Mononuclear cell (primary cell): ENCODE results near the gene CCDC85C. TPM values are rescaled to one million over a fixed set of nuclear protein-coding genes. Genes with fewer than 3 reads are reported as not detected.

Source experiments
- H3K27me3 ChIP-seq: 2 replicates; pipeline ENCODE4 v1.6.0; 2011; ENCODE audit warnings: low read length, control low read depth; ENCODE audit not compliant: insufficient read depth
- H3K4me1 ChIP-seq: 2 replicates; pipeline ENCODE4 v1.5.1; 2011; ENCODE audit warnings: mild to moderate bottlenecking, low read length, control low read depth; ENCODE audit not compliant: insufficient read depth
- H3K4me3 ChIP-seq: 2 replicates; pipeline ENCODE4 v1.5.1; 2011; ENCODE audit warnings: mild to moderate bottlenecking, low read length, moderate library complexity
- H3K9me3 ChIP-seq: 2 replicates; pipeline ENCODE4 v1.5.1; 2011; ENCODE audit warnings: low read depth, mild to moderate bottlenecking, control low read depth, low read length
- total RNA-seq: library from RNA; depleted of rRNA; stranded (reverse); fragments of >200 nt; gene quantifications from one replicate; pipeline ENCODE4 v1.2.3, GENCODE V29; 2012

CCDC85C gene
- total RNA-seq, 1 donor: 2.9 TPM

- Histone ChIP-seq H3K9me3 (no peaks in the 10 kb centered on the region), H3K4me3 (no peak overlapping the region), H3K27me3 (no peaks in the 10 kb centered on the region), H3K4me1 (no peaks in the 10 kb centered on the region)
These were observed 27.0 kb downstream of the CCDC85C start for GRCh38 chr14:99576761-99577705.

DNA sequence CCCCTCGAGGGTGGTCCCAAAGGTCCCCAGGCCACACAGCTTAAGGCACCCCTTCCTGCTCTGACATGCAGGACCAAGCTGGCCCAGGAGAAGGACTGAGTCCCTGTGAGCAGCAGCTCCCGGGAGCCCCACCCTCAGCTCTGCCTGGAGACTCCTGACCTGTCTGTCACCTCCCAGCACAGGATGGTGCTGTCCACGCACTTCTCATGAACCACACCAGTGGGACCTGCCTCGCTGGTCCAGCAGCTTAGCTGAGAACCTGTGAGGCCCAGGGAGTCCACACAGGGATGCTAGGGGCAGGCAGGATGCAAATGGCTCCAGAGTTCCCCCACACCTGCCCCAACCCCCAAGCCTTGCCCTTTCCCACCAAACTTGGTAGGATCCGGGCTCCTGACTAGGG is 27.7 kb downstream of the CCDC85C start:
- no peak overlapping the region for H3K4me3 ChIP-seq
- no peaks in the 10 kb centered on the region for H3K27me3 ChIP-seq
- no peaks in the 10 kb centered on the region for H3K4me1 ChIP-seq
- H3K9me3 ChIP-seq: no peaks in the 10 kb centered on the region

DNA sequence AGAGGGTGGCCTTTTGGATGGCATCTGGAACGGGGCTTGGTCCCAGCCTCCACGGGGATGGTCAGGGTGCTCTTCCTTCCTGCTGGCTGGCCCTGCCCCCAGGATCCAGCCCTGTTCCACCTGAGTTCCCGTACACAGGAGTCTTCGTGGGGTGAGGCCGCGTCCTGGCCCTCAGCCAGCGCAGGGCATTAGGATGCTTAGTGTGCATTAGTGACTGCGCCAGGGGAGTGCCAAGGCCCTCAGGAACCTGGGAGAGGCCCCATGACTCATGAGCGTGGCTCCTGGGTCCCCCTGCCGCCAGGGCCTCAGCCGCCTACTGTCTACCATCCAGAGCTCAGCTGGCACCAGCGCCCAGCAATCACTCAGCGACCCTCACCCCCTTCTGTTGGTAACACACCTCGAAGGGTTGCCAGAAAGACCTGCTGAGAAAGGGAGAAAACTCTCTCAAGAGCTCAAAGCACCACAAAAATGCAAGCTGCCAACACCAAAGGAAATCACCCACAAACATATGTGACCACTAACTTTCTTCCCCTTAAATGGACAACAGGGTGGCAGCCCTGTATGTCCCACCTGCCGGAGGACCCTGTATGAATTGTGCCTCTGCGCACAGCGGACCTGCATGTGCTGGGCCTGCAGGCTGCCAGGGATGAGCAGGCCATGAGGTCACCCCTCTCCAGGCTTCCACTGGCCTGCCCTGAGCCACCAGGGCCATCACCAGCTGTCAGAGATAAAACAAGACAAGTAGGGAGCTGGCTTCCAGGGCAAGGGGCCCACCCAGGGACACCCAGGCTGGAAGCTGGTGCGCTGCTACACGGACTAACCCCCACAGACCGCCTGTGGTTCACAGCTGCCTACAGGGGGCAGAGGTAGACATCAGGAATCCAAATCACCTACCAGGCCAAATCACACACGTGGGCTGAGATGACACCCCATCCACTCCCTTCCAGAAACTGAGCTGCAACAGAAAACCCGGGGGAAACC is 28.7 kb downstream of the CCDC85C start:
- no peaks in the 10 kb centered on the region for H3K4me1 ChIP-seq
- H3K27me3 ChIP-seq: no peaks in the 10 kb centered on the region
- no peaks in the 10 kb centered on the region for H3K9me3 ChIP-seq
- H3K4me3 ChIP-seq: no peak overlapping the region

- H3K4me1 ChIP-seq: no peaks in the 10 kb centered on the region
- H3K9me3 ChIP-seq: no peaks in the 10 kb centered on the region
- no peaks in the 10 kb centered on the region for H3K27me3 ChIP-seq
- no peak overlapping the region for H3K4me3 ChIP-seq
These were observed 29.7 kb downstream of the CCDC85C start for GRCh38 chr14:99574099-99574880.

GRCh38 chr14:99573436-99574098 is 30.4 kb downstream of the CCDC85C start:
- Histone ChIP-seq H3K9me3 (no peaks in the 10 kb centered on the region), H3K4me1 (no peaks in the 10 kb centered on the region), H3K27me3 (no peaks in the 10 kb centered on the region), H3K4me3 (no peak overlapping the region)

DNA sequence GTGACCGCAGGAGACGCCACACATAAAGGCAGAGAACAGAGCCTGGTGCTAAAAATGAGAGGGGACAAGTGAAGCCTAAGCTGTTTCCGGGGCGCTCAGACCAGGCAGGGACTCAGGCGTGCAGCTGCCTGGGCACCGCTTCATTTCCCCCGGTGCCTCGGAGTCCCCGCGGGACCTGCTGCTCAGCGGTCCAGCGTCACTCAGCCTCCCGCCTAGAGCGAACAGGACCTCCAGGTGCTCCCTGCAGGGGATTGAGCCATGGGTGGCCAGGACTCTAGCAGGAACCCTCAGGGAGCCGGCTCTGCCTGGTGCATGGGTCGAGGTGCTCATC is 31.0 kb downstream of the CCDC85C start:
- H3K4me3 ChIP-seq: no peak overlapping the region
- no peaks in the 10 kb centered on the region for H3K9me3 ChIP-seq
- H3K27me3 ChIP-seq: no peaks in the 10 kb centered on the region
- no peaks in the 10 kb centered on the region for H3K4me1 ChIP-seq

DNA sequence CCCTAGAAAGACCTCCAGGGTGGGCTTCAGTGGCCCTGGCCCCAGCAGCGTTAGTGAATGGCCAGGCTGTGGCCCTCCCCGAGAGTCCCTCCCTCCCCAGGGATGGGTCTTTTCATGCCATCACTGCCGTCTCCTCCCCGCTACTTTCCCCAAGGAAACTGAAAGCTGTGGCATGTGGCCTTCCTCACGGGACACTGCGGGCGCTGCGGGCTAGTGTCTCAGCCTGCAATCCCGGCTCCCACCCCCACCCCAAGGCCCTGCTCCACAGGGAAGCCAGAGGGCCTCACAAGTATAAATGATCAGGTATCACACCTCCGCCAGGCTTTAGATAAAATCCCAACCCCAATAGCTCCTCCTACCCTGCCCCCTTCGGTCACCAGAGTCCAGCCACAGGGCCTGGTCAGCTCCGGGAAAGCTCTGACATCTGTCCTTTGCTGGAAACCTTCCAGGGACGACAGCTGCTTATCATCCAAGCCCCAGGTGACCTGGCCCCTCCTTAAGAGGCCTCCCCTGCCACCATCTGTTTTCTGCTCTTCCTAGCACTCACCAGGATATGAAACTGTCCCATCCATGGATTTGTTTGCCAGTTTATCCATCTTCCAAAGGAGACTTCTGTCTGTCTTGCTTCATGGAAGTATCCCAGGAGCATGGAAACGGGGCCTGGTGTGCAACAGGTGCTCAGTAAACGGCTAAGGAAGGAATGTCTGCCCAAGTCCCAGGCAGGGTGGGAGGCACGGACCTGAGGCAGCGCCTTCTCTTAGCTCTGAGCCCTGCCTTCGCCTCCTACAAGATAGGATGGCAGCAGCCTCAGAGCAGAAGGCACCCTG is 31.6 kb downstream of the CCDC85C start:
- Histone ChIP-seq H3K9me3 (no peaks in the 10 kb centered on the region), H3K4me1 (no peaks in the 10 kb centered on the region), H3K27me3 (no peaks in the 10 kb centered on the region), H3K4me3 (no peak overlapping the region)

DNA sequence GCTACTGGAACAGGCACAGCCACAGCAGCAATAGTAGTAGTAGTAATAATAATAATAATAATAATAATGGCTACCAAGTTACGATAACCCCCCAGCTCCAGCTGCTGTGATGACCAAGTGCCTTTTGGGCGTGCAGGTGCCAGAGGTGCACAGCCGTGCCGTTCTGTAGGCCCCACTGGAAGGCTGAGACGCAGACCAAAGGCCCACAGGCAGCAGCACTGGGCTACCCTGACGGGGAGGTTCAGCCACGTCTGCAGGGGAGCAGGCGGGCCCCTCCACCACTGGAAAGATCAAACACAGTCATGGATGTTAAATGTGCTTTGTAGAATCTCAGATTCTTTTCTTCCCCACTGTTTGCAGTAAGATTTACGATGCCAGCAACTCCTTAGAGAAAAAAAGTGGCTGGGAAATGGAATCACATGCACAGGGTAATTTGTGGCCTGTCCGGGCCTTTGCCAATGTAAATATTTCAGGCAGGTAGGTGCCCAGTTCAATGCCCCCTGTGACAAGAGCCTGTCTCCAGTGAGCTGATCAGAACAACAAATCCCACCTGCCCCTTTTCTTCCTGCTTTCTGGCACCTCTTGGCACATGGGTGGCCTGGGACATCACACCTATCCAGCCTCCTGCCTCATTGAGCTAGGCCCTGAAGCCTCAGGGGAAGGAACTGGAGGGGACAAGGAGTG is 32.6 kb downstream of the CCDC85C start:
- Histone ChIP-seq H3K4me3 (no peak overlapping the region), H3K9me3 (no peaks in the 10 kb centered on the region), H3K4me1 (no peaks in the 10 kb centered on the region), H3K27me3 (no peaks in the 10 kb centered on the region)

- Histone ChIP-seq H3K4me3 (no peak overlapping the region), H3K4me1 (no peaks in the 10 kb centered on the region), H3K27me3 (no peaks in the 10 kb centered on the region), H3K9me3 (no peaks in the 10 kb centered on the region)
These were observed 33.3 kb downstream of the CCDC85C start for GRCh38 chr14:99570544-99571302.

DNA sequence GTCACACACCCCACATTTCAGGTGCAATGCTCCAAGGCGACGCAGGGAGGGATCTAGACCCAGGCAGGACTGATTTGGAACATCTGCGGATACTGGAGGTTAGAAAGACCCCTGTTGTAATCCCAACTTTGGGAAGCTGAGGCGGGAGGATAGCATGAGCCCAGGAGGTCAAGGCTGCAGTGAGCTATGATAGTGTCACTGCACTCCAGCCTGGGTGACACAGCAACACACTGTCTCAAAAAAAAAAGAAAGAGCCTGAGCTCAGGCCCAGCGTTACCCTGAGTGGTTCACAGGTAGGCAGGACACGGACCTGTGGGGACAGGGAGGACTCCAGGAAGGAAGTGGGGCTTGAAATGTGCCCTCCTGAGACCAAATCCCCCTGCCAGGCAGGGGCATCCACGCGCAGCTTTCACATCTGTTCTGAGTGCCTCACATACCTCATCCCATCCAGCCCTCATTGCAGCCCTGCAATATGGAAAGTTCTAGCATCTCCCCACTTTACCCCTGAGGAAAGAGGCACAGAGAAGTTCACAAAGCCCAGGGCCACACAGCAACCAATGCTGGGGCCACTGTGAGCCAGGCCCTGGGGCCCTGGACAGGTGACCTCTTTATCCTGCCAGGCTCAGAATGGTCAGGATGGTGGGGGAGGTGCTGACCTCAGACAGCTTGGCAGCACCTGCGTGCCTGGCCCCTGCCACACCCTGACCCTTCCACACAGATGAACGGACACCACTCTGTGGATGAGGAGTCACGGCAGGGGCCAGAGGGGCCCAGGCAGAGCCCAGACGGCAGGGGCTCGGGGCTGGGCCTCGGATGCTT is 34.1 kb downstream of the CCDC85C start:
- H3K9me3 ChIP-seq: no peaks in the 10 kb centered on the region
- no peak overlapping the region for H3K4me3 ChIP-seq
- no peaks in the 10 kb centered on the region for H3K27me3 ChIP-seq
- no peaks in the 10 kb centered on the region for H3K4me1 ChIP-seq

- H3K4me1 ChIP-seq: no peaks in the 10 kb centered on the region
- H3K4me3 ChIP-seq: no peak overlapping the region
- no peaks in the 10 kb centered on the region for H3K27me3 ChIP-seq
- no peaks in the 10 kb centered on the region for H3K9me3 ChIP-seq
These were observed 35.1 kb downstream of the CCDC85C start for GRCh38 chr14:99568567-99569560.
